GM19351 (cell line): Measurements from ENCODE around the gene GH2.
"Not testable (repeated sequence)": the region's sequence is repeated elsewhere in the genome, so short reads cannot be mapped to it uniquely, and the experiment has no call there.

Experiments
- ATAC-seq: cut with Tn5 transposase; IDR thresholded peaks from one replicate; pipeline ENCODE4 v1.9.1; 2021; ENCODE audit warnings: mild to moderate bottlenecking, moderate library complexity; ENCODE audit not compliant: unreplicated experiment

Gene GH2

DNA sequence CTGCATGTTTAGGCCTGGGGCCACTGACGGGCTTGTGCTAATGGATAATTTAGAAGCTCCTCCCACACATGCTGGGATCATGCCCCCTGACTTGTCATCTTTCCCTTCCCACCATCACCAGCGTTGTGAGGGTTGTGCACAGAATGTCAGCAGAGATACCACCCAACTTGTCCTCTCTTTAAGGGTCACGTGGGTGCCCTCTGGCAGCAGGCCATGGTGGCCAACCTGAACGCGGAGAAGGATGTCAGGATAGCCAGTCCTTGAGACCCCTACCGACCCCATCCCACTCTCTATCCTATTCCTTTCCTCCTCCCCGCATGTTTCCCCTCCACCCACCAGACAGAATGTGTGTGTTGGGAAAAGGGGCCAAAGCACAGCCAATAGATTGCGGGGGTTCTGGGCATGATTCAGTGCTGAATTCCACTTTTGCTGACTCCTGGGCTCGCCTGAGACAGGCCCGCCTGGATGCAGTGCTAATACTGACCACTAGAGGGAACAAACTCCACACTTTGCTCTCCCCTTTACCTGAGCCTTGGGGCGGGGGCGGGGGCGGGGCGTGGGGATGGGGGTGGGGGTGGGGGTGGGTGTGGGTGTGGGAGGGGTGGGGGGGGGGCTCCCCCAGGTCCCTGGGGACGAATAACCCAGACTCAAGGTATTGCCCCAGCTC lies at the start of gene GH2:
GH2 (minus strand) TSS at position 10 of the 667 bp plus-strand sequence. CDS start 143 bp downstream, outside the sequence.
- no peak for ATAC-seq

GRCh38 chr17:63930951-63931575 lies 49.3 kb upstream of the GH2 start:
- ATAC-seq, result peak; percentile 50

DNA sequence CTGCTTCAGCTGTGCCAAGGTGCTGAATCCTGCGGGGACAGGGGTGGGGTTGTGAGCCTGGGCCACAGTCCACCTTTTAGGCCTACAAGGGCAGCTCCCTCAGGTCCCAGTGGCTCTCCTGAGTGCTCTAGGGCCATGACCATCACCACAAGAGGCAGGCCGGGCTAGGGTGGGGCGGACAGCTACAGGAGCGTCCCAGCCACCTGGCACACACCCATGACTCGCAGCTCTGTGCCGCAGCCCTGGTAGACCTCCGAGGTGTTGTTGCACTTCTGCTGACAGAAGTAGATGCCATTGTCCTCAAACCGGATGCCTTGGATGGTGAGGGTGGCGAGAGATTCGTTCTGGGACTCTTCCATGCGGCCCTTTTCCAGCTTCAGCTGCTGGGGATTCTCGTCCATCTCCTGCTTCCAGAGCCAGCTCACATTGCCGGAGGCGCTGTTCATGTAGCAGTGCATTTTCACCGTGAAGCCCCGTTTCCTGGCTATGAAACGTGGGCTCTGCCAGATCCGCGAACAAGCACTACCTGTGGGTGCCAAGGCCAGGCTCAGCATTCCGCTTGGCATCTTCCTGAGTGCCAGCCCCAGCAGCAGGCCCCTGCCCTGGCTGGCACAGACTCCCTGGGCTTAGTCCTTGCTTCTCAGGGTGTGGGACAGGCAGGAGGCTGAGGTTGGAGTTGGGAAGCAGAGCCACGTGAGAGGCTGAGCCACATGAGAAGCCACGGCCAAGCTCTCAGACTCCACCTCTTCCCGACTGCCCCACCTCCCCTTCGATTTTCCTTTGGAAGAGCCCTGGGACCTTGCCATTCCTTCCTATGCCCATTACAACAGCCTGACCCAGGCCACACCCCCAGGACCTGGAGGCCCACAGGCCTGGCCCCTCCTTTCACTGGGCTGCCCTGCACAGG lies 48.4 kb upstream of the GH2 start:
- ATAC-seq, result no peak

DNA sequence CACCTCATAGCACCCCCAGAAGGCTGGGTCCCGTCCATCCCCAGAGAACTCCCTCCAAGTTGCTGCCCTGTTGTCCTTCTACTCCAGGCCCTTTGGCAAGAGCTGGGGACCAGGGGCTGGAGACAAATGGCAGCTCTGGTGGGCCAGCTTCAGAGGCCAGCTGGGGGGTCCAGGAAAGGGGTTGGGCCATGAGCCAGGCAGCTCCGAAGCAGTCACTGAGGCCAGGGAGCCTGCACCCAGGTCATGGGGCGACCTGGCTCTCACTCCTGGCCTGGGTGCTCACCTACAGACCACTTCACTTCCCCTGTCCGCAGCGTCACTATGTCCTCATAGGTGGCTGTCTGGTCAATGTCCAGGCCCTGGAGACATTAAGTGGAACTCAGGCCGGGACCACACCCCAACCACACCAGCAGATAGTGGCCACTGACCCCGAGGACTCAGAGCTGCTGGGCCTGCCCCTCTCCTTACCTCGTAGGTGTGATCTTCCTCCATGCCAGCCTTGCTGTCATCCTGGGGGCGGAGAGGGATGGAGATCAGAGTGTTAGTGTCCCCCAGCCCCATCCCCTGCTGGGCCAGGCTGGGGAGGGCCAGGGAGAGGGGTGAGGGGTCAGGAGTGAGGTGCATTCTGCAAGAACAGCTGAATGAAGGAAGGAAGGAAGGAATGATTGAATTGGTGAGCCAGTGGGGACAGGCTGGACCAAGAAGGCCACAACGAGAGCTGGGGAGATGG lies 47.4 kb upstream of the GH2 start:
- ATAC-seq, result no peak

DNA sequence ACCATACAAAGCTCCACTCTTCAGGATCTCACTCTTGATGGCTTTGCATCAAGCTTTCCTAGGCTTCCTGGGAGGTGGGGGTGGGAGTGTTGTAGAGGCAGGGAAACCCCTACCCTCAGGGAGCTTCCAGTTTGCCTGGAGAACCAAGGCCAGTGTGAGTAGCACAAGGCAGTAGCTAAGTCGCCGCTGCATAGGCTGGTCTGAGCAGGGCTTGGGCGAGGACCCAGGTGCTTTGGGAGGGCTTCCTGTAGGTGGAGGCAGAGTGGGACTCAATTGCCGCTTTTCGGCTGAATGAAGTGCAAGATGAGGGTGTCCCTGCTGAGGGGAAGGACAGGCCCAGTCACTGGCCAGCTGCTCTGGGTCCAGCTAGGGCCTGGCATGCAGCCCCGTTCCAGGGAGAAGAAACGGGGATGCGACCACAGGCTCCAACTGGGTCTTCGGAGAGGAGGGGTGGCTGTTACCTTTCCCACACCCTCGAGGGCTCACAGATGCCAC lies 46.5 kb upstream of the GH2 start:
- ATAC-seq, result no peak

- no peak for ATAC-seq
Measured at GRCh38 chr17:63927464-63928171, 45.9 kb upstream of the GH2 start.

DNA sequence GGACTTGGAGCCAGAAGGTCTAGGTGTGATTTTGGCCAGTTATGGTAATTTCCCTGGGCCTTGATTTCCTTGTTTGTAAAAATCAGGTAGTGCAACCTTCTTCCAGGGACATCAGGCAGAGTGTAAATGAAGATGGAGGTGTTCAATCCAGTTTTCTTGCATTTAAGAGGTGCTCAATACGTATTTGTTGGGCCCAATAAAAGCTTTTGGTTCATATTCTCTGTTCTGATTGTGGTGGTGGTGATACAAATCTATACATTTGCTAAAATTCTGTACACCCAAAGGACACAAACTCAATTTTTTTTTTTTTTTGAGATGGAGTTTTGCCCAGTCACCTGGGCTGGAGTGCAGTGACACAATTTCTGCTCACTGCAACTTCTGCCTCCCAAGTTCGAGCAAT lies 44.4 kb upstream of the GH2 start:
- ATAC-seq, result no peak

DNA sequence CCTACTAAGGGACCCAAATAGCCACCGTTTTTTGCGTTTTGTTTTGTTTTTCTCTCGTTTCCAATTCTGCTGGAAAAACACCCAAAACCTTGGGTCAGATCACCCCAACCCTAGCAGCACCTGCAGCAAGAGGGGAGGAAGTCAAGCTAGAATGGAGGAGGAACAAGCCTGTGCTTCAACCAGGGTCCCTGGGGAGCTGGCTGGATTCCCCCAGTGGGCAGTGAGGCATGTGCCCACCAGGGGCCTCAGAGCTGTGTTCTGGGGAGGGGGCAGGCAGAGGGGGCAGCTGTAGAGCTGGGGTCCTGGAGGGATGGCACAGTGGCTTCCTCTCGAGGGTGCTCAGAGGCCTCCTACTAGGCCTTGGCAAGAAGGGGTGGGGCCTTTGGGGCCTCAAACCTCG lies 43.9 kb upstream of the GH2 start:
- no peak for ATAC-seq

DNA sequence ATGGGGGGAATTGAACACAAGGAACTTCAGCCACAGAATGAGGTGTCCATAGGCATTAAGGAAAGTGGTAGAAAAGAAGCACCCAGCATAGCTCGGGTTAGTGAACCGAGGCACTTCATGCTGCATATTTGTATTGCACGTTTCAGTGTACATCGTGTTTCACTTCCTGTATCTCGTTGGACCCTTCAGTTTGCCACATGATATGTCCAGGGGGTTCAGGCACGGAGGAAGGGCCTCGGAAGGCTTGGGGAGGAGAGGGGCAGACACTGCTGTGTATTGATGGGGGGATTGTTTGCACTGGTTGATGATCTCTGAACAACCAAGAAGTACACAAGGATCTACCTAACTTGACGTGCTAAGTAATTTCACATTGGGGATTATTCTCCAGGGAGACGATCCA lies 40.7 kb upstream of the GH2 start:
- ATAC-seq, result not testable (repeated sequence)

- ATAC-seq, result not testable (repeated sequence)
Measured at GRCh38 chr17:63920779-63921178, 39.0 kb upstream of the GH2 start.

- not testable (repeated sequence) for ATAC-seq
Measured at GRCh38 chr17:63920050-63920449, 38.3 kb upstream of the GH2 start.

- ATAC-seq, result peak; percentile 65
Measured at GRCh38 chr17:63919311-63919723, 37.6 kb upstream of the GH2 start.

DNA sequence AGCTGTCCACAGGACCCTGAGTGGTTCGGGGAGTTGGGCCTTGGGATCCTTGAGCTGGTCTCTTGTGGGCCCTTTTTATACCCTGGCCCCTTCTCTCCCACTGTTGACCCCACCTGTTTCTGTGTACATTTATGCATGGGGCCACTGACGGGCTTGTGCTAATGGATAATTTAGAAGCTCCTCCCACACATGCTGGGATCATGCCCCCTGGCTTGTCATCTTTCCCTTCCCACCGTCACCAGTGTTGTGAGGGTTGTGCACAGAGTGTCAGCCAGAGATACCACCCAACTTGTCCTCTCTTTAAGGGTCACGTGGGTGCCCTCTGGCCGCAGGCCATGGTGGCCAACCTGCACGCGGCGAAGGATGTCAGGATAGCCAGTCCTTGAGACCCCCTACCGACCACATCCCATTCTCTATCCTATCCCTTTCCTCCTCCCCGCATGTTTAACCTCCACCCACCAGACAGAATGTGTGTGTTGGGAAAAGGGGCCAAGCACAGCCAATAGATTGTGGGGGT lies 37.1 kb upstream of the GH2 start, which contains the start of gene GH1:
GH1 (minus strand) TSS at position 51 of the 517 bp plus-strand sequence. CDS start 63 bp downstream, outside the sequence.
- not testable (repeated sequence) for ATAC-seq

DNA sequence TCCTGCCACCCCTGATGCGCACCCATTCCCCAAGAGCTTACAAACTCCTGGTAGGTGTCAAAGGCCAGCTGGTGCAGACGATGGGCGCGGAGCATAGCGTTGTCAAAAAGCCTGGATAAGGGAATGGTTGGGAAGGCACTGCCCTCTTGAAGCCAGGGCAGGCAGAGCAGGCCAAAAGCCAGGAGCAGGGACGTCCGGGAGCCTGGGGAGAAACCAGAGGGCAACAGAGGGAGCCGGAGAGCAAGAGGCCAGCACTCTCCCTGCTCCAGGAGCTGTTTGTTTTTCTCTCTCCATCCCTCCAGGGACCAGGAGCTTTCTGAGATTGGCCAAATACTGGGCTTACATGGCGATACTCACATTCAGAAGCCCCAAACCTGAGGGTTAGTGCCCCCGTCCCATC lies 36.6 kb upstream of the GH2 start:
- no peak for ATAC-seq

DNA sequence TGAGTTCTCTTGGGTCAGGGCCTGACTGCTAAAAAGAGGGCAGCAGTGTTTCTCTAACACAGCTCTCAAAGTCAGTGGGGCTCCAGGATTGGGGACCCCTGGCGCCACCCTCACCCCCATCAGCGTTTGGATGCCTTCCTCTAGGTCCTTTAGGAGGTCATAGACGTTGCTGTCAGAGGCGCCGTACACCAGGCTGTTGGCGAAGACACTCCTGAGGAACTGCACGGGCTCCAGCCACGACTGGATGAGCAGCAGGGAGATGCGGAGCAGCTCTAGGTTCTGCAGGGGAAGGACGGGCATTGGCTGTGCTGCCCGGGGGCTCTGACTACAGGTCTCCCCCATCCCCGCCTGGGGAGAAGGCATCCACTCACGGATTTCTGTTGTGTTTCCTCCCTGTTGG lies 35.9 kb upstream of the GH2 start:
- ATAC-seq, result no peak

- not testable (repeated sequence) for ATAC-seq
Measured at GRCh38 chr17:63917206-63917605, 35.5 kb upstream of the GH2 start.

GRCh38 chr17:63916566-63917185 lies 34.9 kb upstream of the GH2 start:
- ATAC-seq, result no peak

DNA sequence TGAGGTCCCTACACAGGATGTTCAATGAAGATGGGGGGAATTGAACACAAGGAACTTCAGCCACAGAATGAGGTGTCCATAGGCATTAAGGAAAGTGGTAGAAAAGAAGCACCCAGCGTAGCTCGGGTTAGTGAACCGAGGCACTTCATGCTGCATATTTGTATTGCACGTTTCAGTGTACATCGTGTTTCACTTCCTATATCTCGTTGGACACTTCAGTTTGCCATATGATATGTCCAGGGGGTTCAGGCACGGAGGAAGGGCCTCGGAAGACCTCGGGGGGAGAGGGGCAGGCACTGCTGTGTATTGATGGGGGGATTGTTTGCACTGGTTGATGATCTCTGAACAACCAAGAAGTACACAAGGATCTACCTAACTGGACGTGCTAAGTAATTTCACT lies 34.0 kb upstream of the GH2 start:
- peak; percentile 40 for ATAC-seq

DNA sequence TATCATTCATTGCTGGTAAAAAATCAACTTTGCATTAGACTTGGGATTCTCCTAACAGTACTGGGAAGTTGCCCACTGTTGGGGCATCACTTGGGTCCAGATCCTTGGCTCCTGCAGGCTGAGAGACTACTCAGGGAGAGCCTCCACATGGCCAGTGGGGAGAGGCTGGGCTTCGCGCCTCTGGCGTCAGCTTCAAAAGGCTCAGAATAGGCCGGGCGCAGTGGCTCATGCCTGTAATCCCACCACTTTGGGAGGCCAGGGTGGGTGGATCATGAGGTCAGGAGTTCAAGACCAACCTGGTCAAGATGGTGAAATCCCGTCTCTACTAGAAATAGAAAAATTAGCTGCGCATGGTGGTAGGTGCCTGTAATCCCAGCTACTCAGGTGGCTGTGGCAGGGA lies 32.7 kb upstream of the GH2 start:
- ATAC-seq, result no peak
